ENCODE measurements around the gene AGAP2. TPM values are rescaled to one million over a fixed set of nuclear protein-coding genes. Genes with fewer than 3 reads are reported as not detected.

Gene AGAP2
- total and polyA plus RNA-seq, 2 of the 13 experiments (the other 11 are each of a cell fraction or from before 2014, with no cell fraction given), result 0.38 to 0.45 TPM

DNA sequence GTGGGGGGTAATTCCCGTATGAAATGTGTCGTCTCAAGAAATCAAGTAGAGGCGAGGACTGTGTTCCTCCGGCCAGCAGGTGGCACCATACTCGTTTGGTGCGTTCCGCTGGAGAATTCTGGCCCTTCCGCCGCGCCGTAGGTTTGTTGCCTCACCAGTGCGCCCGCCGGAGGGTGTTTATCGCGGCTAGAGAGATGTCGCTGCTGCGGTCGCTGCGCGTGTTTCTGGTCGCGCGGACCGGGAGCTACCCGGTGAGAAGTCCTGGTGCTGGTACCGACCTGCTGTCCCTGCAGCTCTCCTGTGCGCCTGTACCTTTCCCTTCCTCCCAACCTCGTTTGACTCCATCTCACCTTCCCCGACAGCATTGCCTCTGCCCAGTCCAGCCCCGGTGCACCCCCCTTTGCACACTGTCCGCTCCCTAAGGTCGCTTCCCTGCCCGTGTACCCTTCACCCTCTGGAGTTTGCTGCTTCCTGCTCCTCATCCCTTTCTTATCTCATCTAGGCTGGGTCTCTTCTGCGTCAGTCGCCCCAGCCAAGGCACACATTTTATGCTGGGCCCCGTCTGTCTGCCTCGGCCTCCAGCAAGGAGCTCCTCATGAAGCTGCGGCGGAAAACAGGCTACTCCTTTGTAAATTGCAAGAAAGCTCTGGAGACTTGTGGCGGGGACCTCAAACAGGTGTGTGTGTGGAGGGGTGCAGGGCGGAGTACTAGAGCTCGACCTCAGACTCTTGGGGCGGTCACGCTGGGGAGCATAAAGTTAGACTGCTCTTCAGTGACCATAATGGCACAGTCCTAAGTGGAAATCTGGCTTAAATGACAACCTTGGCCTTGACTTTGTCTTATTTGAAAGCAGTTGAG lies 44.3 kb upstream of the AGAP2 start, which contains the start of gene TSFM (continued):
- TF ChIP-seq, protein P1, sequence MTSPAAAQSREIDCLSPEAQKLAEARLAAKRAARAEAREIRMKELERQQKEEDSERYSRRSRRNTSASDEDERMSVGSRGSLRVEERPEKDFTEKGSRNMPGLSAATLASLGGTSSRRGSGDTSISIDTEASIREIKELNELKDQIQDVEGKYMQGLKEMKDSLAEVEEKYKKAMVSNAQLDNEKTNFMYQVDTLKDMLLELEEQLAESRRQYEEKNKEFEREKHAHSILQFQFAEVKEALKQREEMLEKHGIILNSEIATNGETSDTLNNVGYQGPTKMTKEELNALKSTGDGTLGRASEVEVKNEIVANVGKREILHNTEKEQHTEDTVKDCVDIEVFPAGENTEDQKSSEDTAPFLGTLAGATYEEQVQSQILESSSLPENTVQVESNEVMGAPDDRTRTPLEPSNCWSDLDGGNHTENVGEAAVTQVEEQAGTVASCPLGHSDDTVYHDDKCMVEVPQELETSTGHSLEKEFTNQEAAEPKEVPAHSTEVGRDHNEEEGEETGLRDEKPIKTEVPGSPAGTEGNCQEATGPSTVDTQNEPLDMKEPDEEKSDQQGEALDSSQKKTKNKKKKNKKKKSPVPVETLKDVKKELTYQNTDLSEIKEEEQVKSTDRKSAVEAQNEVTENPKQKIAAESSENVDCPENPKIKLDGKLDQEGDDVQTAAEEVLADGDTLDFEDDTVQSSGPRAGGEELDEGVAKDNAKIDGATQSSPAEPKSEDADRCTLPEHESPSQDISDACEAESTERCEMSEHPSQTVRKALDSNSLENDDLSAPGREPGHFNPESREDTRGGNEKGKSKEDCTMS (CRISPR knock-in tag; conservative IDR thresholded peaks at IDR 0.05), result no peak
- TF ChIP-seq NR2F2 (IDR thresholded peaks at IDR 0.05; ENCODE audit: borderline replicate concordance, low read depth), result no peak; the same call in 1 of the 2 replicates
- TF ChIP-seq, protein P2, sequence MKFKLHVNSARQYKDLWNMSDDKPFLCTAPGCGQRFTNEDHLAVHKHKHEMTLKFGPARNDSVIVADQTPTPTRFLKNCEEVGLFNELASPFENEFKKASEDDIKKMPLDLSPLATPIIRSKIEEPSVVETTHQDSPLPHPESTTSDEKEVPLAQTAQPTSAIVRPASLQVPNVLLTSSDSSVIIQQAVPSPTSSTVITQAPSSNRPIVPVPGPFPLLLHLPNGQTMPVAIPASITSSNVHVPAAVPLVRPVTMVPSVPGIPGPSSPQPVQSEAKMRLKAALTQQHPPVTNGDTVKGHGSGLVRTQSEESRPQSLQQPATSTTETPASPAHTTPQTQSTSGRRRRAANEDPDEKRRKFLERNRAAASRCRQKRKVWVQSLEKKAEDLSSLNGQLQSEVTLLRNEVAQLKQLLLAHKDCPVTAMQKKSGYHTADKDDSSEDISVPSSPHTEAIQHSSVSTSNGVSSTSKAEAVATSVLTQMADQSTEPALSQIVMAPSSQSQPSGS (CRISPR knock-in tag; IDR thresholded peaks at IDR 0.05), result peak; percentile 85
- no peak for TF ChIP-seq U2AF2 (IDR thresholded peaks at IDR 0.05; ENCODE audit: low read depth, low read length)
- TF ChIP-seq ZNF232 (CRISPR knock-in tag; IDR thresholded peaks at IDR 0.05; ENCODE audit: borderline replicate concordance), result peak; percentile 40; the same call in 1 of the 2 replicates
- TF ChIP-seq, protein P3, sequence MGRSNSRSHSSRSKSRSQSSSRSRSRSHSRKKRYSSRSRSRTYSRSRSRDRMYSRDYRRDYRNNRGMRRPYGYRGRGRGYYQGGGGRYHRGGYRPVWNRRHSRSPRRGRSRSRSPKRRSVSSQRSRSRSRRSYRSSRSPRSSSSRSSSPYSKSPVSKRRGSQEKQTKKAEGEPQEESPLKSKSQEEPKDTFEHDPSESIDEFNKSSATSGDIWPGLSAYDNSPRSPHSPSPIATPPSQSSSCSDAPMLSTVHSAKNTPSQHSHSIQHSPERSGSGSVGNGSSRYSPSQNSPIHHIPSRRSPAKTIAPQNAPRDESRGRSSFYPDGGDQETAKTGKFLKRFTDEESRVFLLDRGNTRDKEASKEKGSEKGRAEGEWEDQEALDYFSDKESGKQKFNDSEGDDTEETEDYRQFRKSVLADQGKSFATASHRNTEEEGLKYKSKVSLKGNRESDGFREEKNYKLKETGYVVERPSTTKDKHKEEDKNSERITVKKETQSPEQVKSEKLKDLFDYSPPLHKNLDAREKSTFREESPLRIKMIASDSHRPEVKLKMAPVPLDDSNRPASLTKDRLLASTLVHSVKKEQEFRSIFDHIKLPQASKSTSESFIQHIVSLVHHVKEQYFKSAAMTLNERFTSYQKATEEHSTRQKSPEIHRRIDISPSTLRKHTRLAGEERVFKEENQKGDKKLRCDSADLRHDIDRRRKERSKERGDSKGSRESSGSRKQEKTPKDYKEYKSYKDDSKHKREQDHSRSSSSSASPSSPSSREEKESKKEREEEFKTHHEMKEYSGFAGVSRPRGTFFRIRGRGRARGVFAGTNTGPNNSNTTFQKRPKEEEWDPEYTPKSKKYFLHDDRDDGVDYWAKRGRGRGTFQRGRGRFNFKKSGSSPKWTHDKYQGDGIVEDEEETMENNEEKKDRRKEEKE (IDR thresholded peaks at IDR 0.05), result no peak
- TF ChIP-seq, protein P4, sequence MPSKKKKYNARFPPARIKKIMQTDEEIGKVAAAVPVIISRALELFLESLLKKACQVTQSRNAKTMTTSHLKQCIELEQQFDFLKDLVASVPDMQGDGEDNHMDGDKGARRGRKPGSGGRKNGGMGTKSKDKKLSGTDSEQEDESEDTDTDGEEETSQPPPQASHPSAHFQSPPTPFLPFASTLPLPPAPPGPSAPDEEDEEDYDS (CRISPR knock-in tag; IDR thresholded peaks at IDR 0.05), result peak; percentile 64
- TF ChIP-seq ZNF746 (CRISPR knock-in tag; IDR thresholded peaks at IDR 0.05), result no peak
- TF ChIP-seq, protein P5, sequence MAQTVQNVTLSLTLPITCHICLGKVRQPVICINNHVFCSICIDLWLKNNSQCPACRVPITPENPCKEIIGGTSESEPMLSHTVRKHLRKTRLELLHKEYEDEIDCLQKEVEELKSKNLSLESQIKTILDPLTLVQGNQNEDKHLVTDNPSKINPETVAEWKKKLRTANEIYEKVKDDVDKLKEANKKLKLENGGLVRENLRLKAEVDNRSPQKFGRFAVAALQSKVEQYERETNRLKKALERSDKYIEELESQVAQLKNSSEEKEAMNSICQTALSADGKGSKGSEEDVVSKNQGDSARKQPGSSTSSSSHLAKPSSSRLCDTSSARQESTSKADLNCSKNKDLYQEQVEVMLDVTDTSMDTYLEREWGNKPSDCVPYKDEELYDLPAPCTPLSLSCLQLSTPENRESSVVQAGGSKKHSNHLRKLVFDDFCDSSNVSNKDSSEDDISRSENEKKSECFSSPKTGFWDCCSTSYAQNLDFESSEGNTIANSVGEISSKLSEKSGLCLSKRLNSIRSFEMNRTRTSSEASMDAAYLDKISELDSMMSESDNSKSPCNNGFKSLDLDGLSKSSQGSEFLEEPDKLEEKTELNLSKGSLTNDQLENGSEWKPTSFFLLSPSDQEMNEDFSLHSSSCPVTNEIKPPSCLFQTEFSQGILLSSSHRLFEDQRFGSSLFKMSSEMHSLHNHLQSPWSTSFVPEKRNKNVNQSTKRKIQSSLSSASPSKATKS (CRISPR knock-in tag; IDR thresholded peaks at IDR 0.05), result 0 out of 2 replicates have a peak, but pooled peaks have one; percentile 60
- TF ChIP-seq, protein P6, sequence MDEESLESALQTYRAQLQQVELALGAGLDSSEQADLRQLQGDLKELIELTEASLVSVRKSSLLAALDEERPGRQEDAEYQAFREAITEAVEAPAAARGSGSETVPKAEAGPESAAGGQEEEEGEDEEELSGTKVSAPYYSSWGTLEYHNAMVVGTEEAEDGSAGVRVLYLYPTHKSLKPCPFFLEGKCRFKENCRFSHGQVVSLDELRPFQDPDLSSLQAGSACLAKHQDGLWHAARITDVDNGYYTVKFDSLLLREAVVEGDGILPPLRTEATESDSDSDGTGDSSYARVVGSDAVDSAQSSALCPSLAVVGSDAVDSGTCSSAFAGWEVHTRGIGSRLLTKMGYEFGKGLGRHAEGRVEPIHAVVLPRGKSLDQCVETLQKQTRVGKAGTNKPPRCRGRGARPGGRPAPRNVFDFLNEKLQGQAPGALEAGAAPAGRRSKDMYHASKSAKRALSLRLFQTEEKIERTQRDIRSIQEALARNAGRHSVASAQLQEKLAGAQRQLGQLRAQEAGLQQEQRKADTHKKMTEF (CRISPR knock-in tag; IDR thresholded peaks at IDR 0.05), result peak; percentile 96
- TF ChIP-seq ZNF83 (CRISPR knock-in tag; IDR thresholded peaks at IDR 0.05; ENCODE audit: borderline replicate concordance), result peak; percentile 86; the same call in 1 of the 2 replicates
- peak; percentile 89 for TF ChIP-seq ZFP36L1 (CRISPR knock-in tag; IDR thresholded peaks at IDR 0.05)
- TF ChIP-seq ZNF570 (CRISPR knock-in tag; IDR thresholded peaks at IDR 0.05; ENCODE audit: borderline replicate concordance), result no peak
- TF ChIP-seq ZNF333 (CRISPR knock-in tag; IDR thresholded peaks at IDR 0.05; ENCODE audit: borderline replicate concordance), result peak; percentile 92; the same call in 1 of the 2 replicates
- peak; percentile 40; the same call in 1 of the 2 replicates for TF ChIP-seq MAZ (IDR thresholded peaks at IDR 0.05; ENCODE audit: borderline replicate concordance, low read depth, low read length)
- TF ChIP-seq MAZ (CRISPR knock-in tag; IDR thresholded peaks at IDR 0.05; ENCODE audit: low read depth), result peak; percentile 87; the same call in 1 of the 2 replicates
